Cardiac muscle cell (in vitro differentiated cells and primary cell): Measurements from ENCODE around the gene EARS2. TPM values are rescaled to one million over a fixed set of nuclear protein-coding genes. Genes with fewer than 3 reads are reported as not detected.

Experiments
- DNase-seq, 2 donors: peaks; one replicate each; pipeline versions ENCODE4 v3.0.0 to v3.0.0-alpha.2; 2010 to 2017; ENCODE audit warnings: low read depth in 1 of 2, low spot score in 1 of 2
- H3K27ac ChIP-seq: fragments of 200-600 bp; sonication (generic); 2 replicates; pipeline ENCODE4 v1.5.1; 2016
- H3K27me3 ChIP-seq: fragments of 200-600 bp; sonication (generic); 2 replicates; pipeline ENCODE4 v1.6.0; 2016; ENCODE audit warnings: control low read depth
- H3K36me3 ChIP-seq: fragments of 200-600 bp; sonication (generic); 2 replicates; pipeline ENCODE4 v1.5.1; 2016; ENCODE audit warnings: control low read depth
- H3K4me1 ChIP-seq: fragments of 200-600 bp; sonication (generic); 2 replicates; pipeline ENCODE4 v1.8.1; 2017; ENCODE audit warnings: low read depth, mild to moderate bottlenecking, mixed run types
- H3K4me3 ChIP-seq: fragments of 200-600 bp; sonication (generic); 2 replicates; pipeline ENCODE4 v1.5.1; 2016; ENCODE audit warnings: mild to moderate bottlenecking
- H3K9me3 ChIP-seq: fragments of 200-600 bp; sonication (generic); 2 replicates; pipeline ENCODE4 v1.5.1; 2017; ENCODE audit warnings: low read depth, mild to moderate bottlenecking, control low read depth
- polyA plus RNA-seq: library from polyadenylated mRNA; unstranded; fragments of >200 nt; fragmentation: Nextera tagmentation; extraction: Ambion mirVana; gene quantifications from 2 replicates; pipeline ENCODE4 v1.2.1, GENCODE V29; 2016
- total RNA-seq: library from RNA; depleted of rRNA; stranded (reverse); fragments of >200 nt; gene quantifications from 2 replicates; pipeline ENCODE4 v1.2.3, GENCODE V29; 2016
- TF ChIP-seq, protein P1 (sequence below): IDR thresholded peaks from 2 replicates; pipeline ENCODE4 v1.5.1; 2012; ENCODE audit warnings: low read depth, mild to moderate bottlenecking, low read length

The EARS2 gene
- total and polyA plus RNA-seq, 2 experiments from 2014 or later = 23.3 to 57.2 TPM

DNA sequence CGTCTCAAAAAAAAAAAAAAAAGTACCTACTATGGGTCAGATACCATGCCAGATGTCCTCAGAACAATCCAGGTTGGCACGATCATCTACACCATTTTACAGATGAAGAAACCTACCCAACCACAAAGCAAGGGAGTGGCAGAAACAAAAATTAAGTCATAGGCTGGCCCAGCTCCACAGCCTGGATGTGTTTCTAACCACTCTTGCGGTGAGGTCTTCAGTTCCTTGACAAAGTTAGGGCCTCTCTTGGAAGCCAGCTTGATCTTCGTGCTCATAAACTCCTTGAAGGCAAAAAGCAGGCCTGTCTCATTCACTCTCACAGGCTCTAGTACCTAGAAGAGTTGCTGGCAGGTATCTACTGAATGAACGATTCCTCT, 53.1 kb downstream of the EARS2 start:
- H3K4me1 ChIP-seq = peaks cover 20% of the 10 kb centered on the region
- H3K27ac ChIP-seq = peak overlapping the region; percentile 88
- no peaks in the 10 kb centered on the region for H3K9me3 ChIP-seq
- no peak overlapping the region for H3K4me3 ChIP-seq
- H3K27me3 ChIP-seq = no peaks in the 10 kb centered on the region
- H3K36me3 ChIP-seq = peaks cover 6% of the 10 kb centered on the region
- TF ChIP-seq, protein P1, sequence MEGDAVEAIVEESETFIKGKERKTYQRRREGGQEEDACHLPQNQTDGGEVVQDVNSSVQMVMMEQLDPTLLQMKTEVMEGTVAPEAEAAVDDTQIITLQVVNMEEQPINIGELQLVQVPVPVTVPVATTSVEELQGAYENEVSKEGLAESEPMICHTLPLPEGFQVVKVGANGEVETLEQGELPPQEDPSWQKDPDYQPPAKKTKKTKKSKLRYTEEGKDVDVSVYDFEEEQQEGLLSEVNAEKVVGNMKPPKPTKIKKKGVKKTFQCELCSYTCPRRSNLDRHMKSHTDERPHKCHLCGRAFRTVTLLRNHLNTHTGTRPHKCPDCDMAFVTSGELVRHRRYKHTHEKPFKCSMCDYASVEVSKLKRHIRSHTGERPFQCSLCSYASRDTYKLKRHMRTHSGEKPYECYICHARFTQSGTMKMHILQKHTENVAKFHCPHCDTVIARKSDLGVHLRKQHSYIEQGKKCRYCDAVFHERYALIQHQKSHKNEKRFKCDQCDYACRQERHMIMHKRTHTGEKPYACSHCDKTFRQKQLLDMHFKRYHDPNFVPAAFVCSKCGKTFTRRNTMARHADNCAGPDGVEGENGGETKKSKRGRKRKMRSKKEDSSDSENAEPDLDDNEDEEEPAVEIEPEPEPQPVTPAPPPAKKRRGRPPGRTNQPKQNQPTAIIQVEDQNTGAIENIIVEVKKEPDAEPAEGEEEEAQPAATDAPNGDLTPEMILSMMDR = no peak
- peak in 1 of 2 donors; percentile 80 for DNase-seq

DNA sequence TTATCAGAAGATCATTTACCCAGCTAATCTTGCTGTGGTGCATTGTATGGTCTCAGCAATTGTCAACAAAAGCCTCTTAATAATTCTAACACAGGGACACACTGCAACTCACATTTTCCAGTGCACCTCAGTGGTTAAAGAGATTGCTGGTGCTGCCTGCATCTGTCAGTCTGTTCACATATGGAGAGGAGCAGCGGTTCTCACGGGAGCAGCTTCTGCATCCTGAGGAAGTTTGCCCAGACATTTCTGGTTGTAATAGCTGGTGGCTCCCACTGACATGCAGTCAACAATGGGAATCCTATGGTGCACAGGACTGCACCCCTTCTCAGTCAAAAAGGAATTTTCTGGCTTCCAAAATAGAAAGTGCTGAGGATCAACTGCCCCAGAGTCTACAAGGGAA, 54.7 kb downstream of the EARS2 start:
- H3K9me3 ChIP-seq = no peaks in the 10 kb centered on the region
- H3K4me1 ChIP-seq = peaks cover 25% of the 10 kb centered on the region
- DNase-seq = no peak
- TF ChIP-seq, protein P1 = no peak
- H3K27ac ChIP-seq = no peak overlapping the region
- H3K36me3 ChIP-seq = peaks cover 6% of the 10 kb centered on the region
- H3K27me3 ChIP-seq = no peaks in the 10 kb centered on the region
- no peak overlapping the region for H3K4me3 ChIP-seq

DNA sequence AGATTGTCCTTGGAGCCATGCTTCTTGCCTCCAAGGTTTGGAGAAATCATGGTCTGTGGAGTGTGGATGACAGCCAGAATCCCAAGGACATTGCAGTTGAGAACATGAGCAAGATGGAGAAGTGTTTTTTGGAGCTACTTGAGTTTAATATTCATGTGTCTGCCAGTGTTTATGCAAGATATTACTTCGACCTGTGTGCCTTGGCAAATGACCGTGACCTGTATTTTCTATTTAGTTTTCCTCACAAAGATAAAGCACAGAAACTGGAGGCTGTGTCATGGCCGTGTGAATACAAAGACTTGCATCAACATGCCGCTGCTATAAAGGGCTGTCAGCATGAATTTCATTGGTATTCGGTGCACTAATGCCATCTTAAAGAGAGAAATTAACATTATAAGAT, 55.9 kb downstream of the EARS2 start:
- peaks cover 6% of the 10 kb centered on the region for H3K36me3 ChIP-seq
- H3K27me3 ChIP-seq = no peaks in the 10 kb centered on the region
- no peaks in the 10 kb centered on the region for H3K9me3 ChIP-seq
- peaks cover 28% of the 10 kb centered on the region for H3K4me1 ChIP-seq
- TF ChIP-seq, protein P1 = no peak
- no peak overlapping the region for H3K4me3 ChIP-seq
- no peak overlapping the region for H3K27ac ChIP-seq
- no peak for DNase-seq

DNA sequence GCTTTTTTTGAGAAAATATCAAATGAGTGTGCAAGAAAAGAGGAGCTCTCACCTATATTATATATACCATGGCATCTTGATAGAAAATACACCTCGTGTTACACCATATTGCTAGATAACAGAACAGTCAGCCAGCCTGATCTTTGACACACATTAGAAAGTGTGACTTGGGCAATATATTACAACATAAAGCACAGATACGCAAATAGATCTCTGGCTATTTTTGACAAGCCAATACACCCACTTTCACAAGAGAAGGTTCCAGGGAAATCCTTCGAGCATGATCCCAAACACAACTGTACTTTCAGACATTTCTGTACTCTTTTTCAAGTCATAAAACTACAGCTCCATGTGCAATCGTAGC, 56.3 kb downstream of the EARS2 start:
- Histone ChIP-seq H3K36me3 (peaks cover 6% of the 10 kb centered on the region), H3K27me3 (no peaks in the 10 kb centered on the region), H3K9me3 (no peaks in the 10 kb centered on the region), H3K27ac (no peak overlapping the region), H3K4me1 (peaks cover 27% of the 10 kb centered on the region), H3K4me3 (no peak overlapping the region)
- DNase-seq = peak in 1 of 2 donors; percentile 11
- TF ChIP-seq, protein P1 = no peak

DNA sequence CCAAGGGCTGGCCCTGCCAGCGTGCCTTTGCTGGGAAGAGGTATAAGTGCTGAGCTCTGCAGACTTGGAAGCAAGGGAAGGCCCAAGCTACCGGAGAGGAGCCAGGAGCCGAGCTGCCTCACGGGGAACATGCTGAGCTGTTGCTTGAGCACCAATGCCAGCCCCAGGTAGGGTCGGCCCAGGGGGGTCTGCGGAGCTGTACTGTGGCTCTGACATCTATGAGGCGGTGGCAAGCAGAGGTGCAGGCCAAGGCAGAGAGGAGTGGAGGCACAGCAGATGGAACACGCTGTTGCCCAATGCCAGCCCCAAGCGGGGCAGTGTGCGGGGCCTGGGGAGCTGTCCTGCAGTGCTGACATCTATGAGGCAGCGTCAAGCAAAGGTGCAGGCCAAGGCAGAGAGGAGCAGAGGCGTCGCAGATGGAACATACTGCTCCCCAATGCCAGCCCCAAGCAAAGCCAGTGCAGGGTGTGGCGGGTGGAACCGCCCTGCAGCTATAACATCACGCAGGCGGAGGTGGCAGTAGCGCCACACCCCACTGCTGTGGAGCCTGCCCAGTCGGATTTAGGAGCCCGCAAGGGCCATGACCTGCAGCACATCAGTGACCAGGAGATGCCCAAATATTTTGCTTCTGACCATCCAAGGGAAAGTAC, 56.8 kb downstream of the EARS2 start:
- TF ChIP-seq, protein P1 = no peak
- Histone ChIP-seq H3K9me3 (no peaks in the 10 kb centered on the region), H3K27ac (no peak overlapping the region), H3K4me3 (no peak overlapping the region), H3K36me3 (peaks cover 10% of the 10 kb centered on the region), H3K4me1 (peaks cover 22% of the 10 kb centered on the region), H3K27me3 (no peaks in the 10 kb centered on the region)
- no peak for DNase-seq

DNA sequence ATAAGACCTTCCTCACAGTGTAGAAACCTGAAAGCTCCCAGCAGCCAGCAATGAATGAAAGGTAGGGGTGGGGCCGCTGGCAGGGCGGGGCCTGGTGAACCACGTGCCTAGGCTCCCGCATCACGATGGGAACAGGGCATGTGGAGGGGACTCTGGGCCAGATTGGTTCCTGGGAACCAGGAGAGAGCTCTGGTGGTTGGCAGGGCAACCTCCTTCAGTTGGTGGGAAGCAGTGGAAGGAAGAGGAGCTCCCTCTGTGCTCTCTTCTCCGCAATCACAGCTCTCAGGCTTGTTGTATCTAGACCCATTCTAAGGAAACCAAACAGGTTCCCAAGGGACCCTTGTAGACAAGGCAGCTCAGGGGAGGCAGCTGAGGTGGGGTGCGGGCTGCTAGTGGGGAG, 57.3 kb downstream of the EARS2 start:
- Histone ChIP-seq H3K4me1 (peaks cover 17% of the 10 kb centered on the region), H3K27me3 (no peaks in the 10 kb centered on the region), H3K9me3 (no peaks in the 10 kb centered on the region), H3K36me3 (peaks cover 15% of the 10 kb centered on the region), H3K27ac (no peak overlapping the region), H3K4me3 (no peak overlapping the region)
- no peak for DNase-seq
- TF ChIP-seq, protein P1 = no peak
